AG04450 (cell line): Measurements from ENCODE around the gene CRYL1. TPM values are rescaled to one million over a fixed set of nuclear protein-coding genes. Genes with fewer than 3 reads are reported as not detected.

Source experiments
- CTCF ChIA-PET: fragments of 300-600, 350-600 bp; formaldehyde crosslinking; extraction: SDS; loops from one replicate; lab custom pipeline; 2022; ENCODE audit warnings: antibody characterized with exemption, inconsistent platforms; lab: Charles Lee
- POLR2A ChIA-PET: fragments of 350-600 bp; formaldehyde crosslinking; extraction: SDS; loops from one replicate; lab custom pipeline; 2021; ENCODE audit warnings: antibody characterized with exemption, inconsistent platforms; lab: Yijun Ruan, JAX
- DNase-seq: peaks from one replicate; pipeline ENCODE4 v3.0.0-alpha.2; 2011; ENCODE audit warnings: low read depth, low spot score
- H3K27ac ChIP-seq: one replicate; pipeline ENCODE4 v1.5.1; 2012; ENCODE audit warnings: low read depth, low read length, control low read depth
- H3K27me3 ChIP-seq: one replicate; pipeline ENCODE4 v1.6.0; 2012; ENCODE audit warnings: low read length; ENCODE audit not compliant: control insufficient read depth, insufficient read depth
- H3K4me3 ChIP-seq: 2 replicates; pipeline ENCODE4 v1.5.1; 2011; ENCODE audit warnings: mild to moderate bottlenecking, low read depth, low read length, control low read depth
- H3K9me3 ChIP-seq: 2 replicates; pipeline ENCODE4 v1.5.1; 2012; ENCODE audit warnings: low read length; ENCODE audit not compliant: control insufficient read depth, insufficient read depth
- polyA plus RNA-seq: library from polyadenylated mRNA; depleted of rRNA; stranded (reverse); fragments of >200 nt; gene quantifications from 2 replicates; pipeline ENCODE4 v1.2.3, GENCODE V29; 2011
- TF ChIP-seq, protein P1 (sequence below): IDR thresholded peaks from 2 replicates; pipeline ENCODE4 v1.5.1; 2011; ENCODE audit warnings: low read depth, low read length, control low read depth, inconsistent platforms

CRYL1 gene
- polyA plus RNA-seq, 1 experiment: 21.6 TPM

- H3K27me3 ChIP-seq: peaks cover 12% of the 10 kb centered on the region
- no peak overlapping the region for H3K4me3 ChIP-seq
- TF ChIP-seq, protein P1, sequence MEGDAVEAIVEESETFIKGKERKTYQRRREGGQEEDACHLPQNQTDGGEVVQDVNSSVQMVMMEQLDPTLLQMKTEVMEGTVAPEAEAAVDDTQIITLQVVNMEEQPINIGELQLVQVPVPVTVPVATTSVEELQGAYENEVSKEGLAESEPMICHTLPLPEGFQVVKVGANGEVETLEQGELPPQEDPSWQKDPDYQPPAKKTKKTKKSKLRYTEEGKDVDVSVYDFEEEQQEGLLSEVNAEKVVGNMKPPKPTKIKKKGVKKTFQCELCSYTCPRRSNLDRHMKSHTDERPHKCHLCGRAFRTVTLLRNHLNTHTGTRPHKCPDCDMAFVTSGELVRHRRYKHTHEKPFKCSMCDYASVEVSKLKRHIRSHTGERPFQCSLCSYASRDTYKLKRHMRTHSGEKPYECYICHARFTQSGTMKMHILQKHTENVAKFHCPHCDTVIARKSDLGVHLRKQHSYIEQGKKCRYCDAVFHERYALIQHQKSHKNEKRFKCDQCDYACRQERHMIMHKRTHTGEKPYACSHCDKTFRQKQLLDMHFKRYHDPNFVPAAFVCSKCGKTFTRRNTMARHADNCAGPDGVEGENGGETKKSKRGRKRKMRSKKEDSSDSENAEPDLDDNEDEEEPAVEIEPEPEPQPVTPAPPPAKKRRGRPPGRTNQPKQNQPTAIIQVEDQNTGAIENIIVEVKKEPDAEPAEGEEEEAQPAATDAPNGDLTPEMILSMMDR: no peak
- CTCF ChIA-PET: interaction anchor here (1.0 kb wide), 1 partner anchor 228 kb away, joined by 4 read pairs; no protein-coding TSS in a partner anchor
- POLR2A ChIA-PET: no interaction called here
- no peak overlapping the region for H3K27ac ChIP-seq
- peak; percentile 26 for DNase-seq
- no peaks in the 10 kb centered on the region; the same call in 1 of the 2 replicates for H3K9me3 ChIP-seq
Observed at GRCh38 chr13:20424949-20425348, 100.7 kb downstream of the CRYL1 start.

GRCh38 chr13:20424559-20424852 is 101.2 kb downstream of the CRYL1 start:
- POLR2A ChIA-PET: no interaction called here

GRCh38 chr13:20422362-20422761 is 103.3 kb downstream of the CRYL1 start:
- TF ChIP-seq, protein P1: no peak
- H3K9me3 ChIP-seq: no peaks in the 10 kb centered on the region; the same call in 1 of the 2 replicates
- POLR2A ChIA-PET: no interaction called here
- H3K27ac ChIP-seq: no peak overlapping the region
- CTCF ChIA-PET: no interaction called here
- H3K27me3 ChIP-seq: peaks cover 11% of the 10 kb centered on the region
- DNase-seq: no peak
- H3K4me3 ChIP-seq: no peak overlapping the region

More at GRCh38 chr13:20424559-20424852, 101.2 kb downstream of the CRYL1 start:
- CTCF ChIA-PET: interaction anchor here (1.0 kb wide), 1 partner anchor 227 kb away, joined by 4 read pairs; no protein-coding TSS in a partner anchor
- H3K27me3 ChIP-seq: peaks cover 12% of the 10 kb centered on the region
- DNase-seq: no peak
- no peak overlapping the region for H3K27ac ChIP-seq
- H3K4me3 ChIP-seq: no peak overlapping the region
- H3K9me3 ChIP-seq: no peaks in the 10 kb centered on the region; the same call in 1 of the 2 replicates
- TF ChIP-seq, protein P1: no peak

DNA sequence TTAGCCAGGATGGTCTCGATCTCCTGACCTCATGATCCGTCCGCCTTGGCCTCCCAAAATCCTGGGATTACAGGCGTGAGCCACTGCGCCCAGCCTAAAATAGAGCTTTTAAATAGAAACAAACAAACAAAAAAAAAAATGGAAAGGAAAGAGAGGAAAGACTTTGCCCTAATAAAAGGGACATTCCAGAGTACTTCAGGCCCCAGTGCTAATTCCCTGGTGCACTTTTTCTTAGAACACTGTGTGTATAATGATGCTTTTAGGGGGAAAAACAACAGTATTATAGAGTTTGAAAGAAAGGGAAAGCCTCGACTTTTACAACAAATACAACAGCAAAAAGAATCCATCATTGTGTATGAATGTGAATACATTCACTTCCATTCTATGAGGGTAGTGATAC is 104.7 kb downstream of the CRYL1 start:
- H3K27ac ChIP-seq: no peak overlapping the region
- DNase-seq: no peak
- peaks cover 5% of the 10 kb centered on the region; the same call in 1 of the 2 replicates for H3K9me3 ChIP-seq
- no peak overlapping the region for H3K4me3 ChIP-seq
- H3K27me3 ChIP-seq: peaks cover 13% of the 10 kb centered on the region
- TF ChIP-seq, protein P1: no peak
- CTCF ChIA-PET: interaction anchor here (0.6 to 1.4 kb wide), 3 partner anchors 67 to 277 kb away, joined by 3 to 5 read pairs (median 4); no protein-coding TSS in a partner anchor
- POLR2A ChIA-PET: interaction anchor here (0.7 kb wide), 1 partner anchor 188 kb away, joined by 3 read pairs; no protein-coding TSS in a partner anchor

GRCh38 chr13:20418953-20419352 is 106.7 kb downstream of the CRYL1 start:
- Histone ChIP-seq H3K27ac (peak overlapping the region; percentile 74), H3K9me3 (peaks cover 19% of the 10 kb centered on the region; the same call in 1 of the 2 replicates), H3K4me3 (no peak overlapping the region), H3K27me3 (peaks cover 10% of the 10 kb centered on the region)
- TF ChIP-seq, protein P1: no peak
- ChIA-PET POLR2A (no interaction called here), CTCF (interaction anchor here (1.3 kb wide), 1 partner anchor 222 kb away, joined by 6 read pairs; no protein-coding TSS in a partner anchor)
- DNase-seq: no peak
